Measurements from ENCODE around the gene ANGPTL4. TPM values are rescaled to one million over a fixed set of nuclear protein-coding genes. Genes with fewer than 3 reads are reported as not detected.

ANGPTL4 gene
- total and polyA plus RNA-seq, 4 experiments from 2014 or later = not detected

DNA sequence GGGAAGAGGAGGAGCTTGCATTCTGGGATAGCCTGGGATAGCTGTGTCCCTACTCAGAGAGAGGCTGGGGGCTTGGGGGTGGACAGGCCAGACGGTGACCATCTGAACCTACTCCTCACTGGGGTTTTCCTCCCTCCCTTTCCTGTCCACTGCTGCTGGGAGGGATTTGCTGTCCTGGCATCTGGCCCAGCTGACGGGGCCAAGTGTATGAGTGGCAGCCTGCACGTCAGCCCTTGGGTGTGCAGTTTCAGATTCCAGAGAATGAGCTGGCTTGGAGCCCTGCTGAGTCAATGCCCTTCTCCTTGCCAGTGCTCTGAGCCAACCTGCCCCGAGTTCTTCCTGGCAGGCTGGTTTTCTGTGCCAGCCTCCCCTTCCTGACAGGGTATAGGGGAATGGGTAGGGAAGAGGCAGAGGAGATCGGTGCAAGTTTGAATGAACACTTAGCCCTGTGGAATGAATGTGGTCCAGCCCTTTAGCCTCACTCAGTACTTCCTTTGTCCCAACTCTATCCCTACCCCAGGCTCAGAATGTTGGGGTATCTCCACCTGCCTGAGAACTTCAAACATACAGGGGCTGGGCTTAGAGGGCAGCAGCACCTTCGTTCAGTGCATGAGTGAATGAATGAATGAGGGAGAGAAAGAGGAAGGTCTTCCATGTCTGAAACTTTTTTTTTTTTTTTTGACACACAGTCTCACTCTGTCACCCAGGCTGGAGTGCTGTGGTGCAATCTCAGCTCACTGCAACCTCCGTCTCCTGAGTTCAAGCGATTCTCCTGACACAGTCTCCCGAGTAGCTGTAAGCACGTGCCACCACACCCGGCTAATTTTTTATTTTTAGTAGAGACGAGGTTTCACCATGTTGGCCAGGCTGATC, 1.8 kb upstream of the ANGPTL4 start:
- no peak for DNase-seq
- Mint-ChIP-seq H3K36me3 (no peaks in the 10 kb centered on the region), H3K4me1 (peaks cover 3 to 22% (median 9%) of the 10 kb centered on the region in 4 donors), H3K4me3 (peak overlapping the region in 1 of 8 donors; percentile 20), H3K9me3 (no peaks in the 10 kb centered on the region), H3K27me3 (peaks cover 24 to 32% of the 10 kb centered on the region in 2 donors), H3K27ac (no peak overlapping the region)
- H3K27me3 ChIP-seq (ENCODE audit: insufficient read depth, low read length) = no peaks in the 10 kb centered on the region
- H3K4me3 ChIP-seq (ENCODE audit: low read length in 2 of 2) = no peak overlapping the region
- no peak overlapping the region for H3K27ac ChIP-seq (ENCODE audit: low read depth, low read length)
- H3K4me1 ChIP-seq (ENCODE audit: insufficient read depth, low read length) = peaks cover 17% of the 10 kb centered on the region
- H3K36me3 ChIP-seq (ENCODE audit: insufficient read depth, low read length) = no peaks in the 10 kb centered on the region
- intact Hi-C loops (cut with micrococcal nuclease) = no loop called here
- no peaks in the 10 kb centered on the region for H3K9me3 ChIP-seq (ENCODE audit: control insufficient read depth in 1 of 2, low read length in 2 of 2)
- POLR2A ChIA-PET (ENCODE audit: partially characterized antibody) = interaction anchor here (1.6 kb wide), 1 partner anchor 28 kb away, joined by 4 read pairs; the partner anchor contains the start of gene RAB11B
- CTCF ChIA-PET (ENCODE audit: partially characterized antibody) = interaction anchor here (2.2 kb wide), 1 partner anchor 8 kb away, joined by 17 read pairs; no protein-coding TSS in a partner anchor

DNA sequence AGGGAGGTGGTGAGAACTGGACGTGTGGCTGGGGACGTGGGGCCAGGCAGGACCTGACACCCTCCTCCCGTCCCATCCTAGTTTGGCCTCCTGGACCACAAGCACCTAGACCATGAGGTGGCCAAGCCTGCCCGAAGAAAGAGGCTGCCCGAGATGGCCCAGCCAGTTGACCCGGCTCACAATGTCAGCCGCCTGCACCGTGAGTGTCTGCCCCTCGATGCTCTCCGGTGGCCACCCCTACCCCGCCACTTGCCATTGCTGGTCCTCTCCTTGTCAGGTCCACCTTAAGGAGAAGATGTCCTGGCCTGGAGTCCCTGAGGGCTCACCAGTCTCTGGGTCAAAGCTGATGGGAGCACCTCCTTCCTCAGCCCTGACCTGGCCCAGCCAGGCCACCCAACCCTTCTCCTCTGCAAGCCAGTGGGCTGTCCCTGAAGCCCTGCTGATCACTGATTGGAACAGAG, 2.2 kb downstream of the ANGPTL4 start:
- intact Hi-C loops (cut with micrococcal nuclease) = no loop called here
- no peak overlapping the region for H3K27ac ChIP-seq (ENCODE audit: low read depth, low read length)
- peaks cover 3 to 22% (median 10%) of the 10 kb centered on the region in 4 donors for H3K4me1 Mint-ChIP-seq
- no peak for DNase-seq
- ChIA-PET POLR2A (ENCODE audit: partially characterized antibody) (no interaction called here), CTCF (ENCODE audit: partially characterized antibody) (interaction anchor here (1.5 kb wide), 1 partner anchor 11 kb away, joined by 4 read pairs; no protein-coding TSS in a partner anchor)
- no peaks in the 10 kb centered on the region for H3K9me3 ChIP-seq (ENCODE audit: control insufficient read depth in 1 of 2, low read length in 2 of 2)
- peaks cover 28 to 33% of the 10 kb centered on the region in 2 donors for H3K27me3 Mint-ChIP-seq
- H3K27ac Mint-ChIP-seq = no peak overlapping the region
- H3K4me3 Mint-ChIP-seq = peak overlapping the region in 1 of 8 donors; percentile 20
- H3K36me3 ChIP-seq (ENCODE audit: insufficient read depth, low read length) = no peaks in the 10 kb centered on the region
- no peaks in the 10 kb centered on the region for H3K27me3 ChIP-seq (ENCODE audit: insufficient read depth, low read length)
- peaks cover 17% of the 10 kb centered on the region for H3K4me1 ChIP-seq (ENCODE audit: insufficient read depth, low read length)
- no peaks in the 10 kb centered on the region for H3K36me3 Mint-ChIP-seq
- no peaks in the 10 kb centered on the region for H3K9me3 Mint-ChIP-seq
- H3K4me3 ChIP-seq (ENCODE audit: low read length in 2 of 2) = no peak overlapping the region

DNA sequence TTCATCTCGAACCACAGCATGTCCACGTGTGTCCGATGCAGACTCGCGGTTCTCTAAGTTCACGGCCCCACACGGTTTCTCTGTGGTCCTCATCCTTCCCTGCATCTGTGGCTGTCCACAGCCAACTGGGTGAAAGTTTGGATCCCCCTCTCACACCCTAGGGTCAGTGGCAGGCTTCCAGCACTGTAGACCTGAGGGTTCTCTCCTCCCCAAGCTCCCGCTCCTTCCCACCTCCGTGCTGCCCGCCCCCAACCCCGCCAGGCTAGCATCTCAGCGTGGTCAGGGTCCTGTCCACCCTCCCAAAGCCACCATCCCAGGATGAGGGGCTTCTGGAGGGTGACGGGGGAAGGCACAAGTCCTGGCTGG, 3.0 kb downstream of the ANGPTL4 start:
- ChIA-PET POLR2A (ENCODE audit: partially characterized antibody) (no interaction called here), CTCF (ENCODE audit: partially characterized antibody) (no interaction called here)
- Mint-ChIP-seq H3K27me3 (peaks cover 27 to 30% of the 10 kb centered on the region in 2 donors), H3K27ac (no peak overlapping the region), H3K36me3 (no peaks in the 10 kb centered on the region), H3K4me1 (peaks cover 3 to 18% (median 10%) of the 10 kb centered on the region in 4 donors), H3K9me3 (no peaks in the 10 kb centered on the region), H3K4me3 (no peak overlapping the region)
- intact Hi-C loops (cut with micrococcal nuclease) = no loop called here
- no peak overlapping the region for H3K27ac ChIP-seq (ENCODE audit: low read depth, low read length)
- peaks cover 17% of the 10 kb centered on the region for H3K4me1 ChIP-seq (ENCODE audit: insufficient read depth, low read length)
- H3K4me3 ChIP-seq (ENCODE audit: low read length in 2 of 2) = no peak overlapping the region
- DNase-seq = no peak
- H3K9me3 ChIP-seq (ENCODE audit: control insufficient read depth in 1 of 2, low read length in 2 of 2) = no peaks in the 10 kb centered on the region
- no peaks in the 10 kb centered on the region for H3K27me3 ChIP-seq (ENCODE audit: insufficient read depth, low read length)
- no peaks in the 10 kb centered on the region for H3K36me3 ChIP-seq (ENCODE audit: insufficient read depth, low read length)

GRCh38 chr19:8367327-8368001, 3.5 kb downstream of the ANGPTL4 start:
- no peak overlapping the region for H3K4me3 Mint-ChIP-seq
- ChIA-PET POLR2A (ENCODE audit: partially characterized antibody) (no interaction called here), CTCF (ENCODE audit: partially characterized antibody) (interaction anchor here (0.8 to 1.2 kb wide), 2 partner anchors 14 to 100 kb away, joined by 5 to 6 read pairs; no protein-coding TSS in a partner anchor)
- no peaks in the 10 kb centered on the region for H3K36me3 Mint-ChIP-seq
- no peak overlapping the region for H3K27ac Mint-ChIP-seq
- H3K4me1 Mint-ChIP-seq = peaks cover 3 to 15% (median 10%) of the 10 kb centered on the region in 4 donors
- Histone ChIP-seq H3K9me3 (ENCODE audit: control insufficient read depth in 1 of 2, low read length in 2 of 2) (no peaks in the 10 kb centered on the region), H3K36me3 (ENCODE audit: insufficient read depth, low read length) (no peaks in the 10 kb centered on the region), H3K27me3 (ENCODE audit: insufficient read depth, low read length) (no peaks in the 10 kb centered on the region), H3K4me1 (ENCODE audit: insufficient read depth, low read length) (peaks cover 17% of the 10 kb centered on the region), H3K27ac (ENCODE audit: low read depth, low read length) (no peak overlapping the region), H3K4me3 (ENCODE audit: low read length in 2 of 2) (no peak overlapping the region)
- DNase-seq = no peak
- H3K27me3 Mint-ChIP-seq = peaks cover 25 to 27% of the 10 kb centered on the region in 2 donors
- H3K9me3 Mint-ChIP-seq = no peaks in the 10 kb centered on the region
- intact Hi-C loops (cut with micrococcal nuclease) = no loop called here

DNA sequence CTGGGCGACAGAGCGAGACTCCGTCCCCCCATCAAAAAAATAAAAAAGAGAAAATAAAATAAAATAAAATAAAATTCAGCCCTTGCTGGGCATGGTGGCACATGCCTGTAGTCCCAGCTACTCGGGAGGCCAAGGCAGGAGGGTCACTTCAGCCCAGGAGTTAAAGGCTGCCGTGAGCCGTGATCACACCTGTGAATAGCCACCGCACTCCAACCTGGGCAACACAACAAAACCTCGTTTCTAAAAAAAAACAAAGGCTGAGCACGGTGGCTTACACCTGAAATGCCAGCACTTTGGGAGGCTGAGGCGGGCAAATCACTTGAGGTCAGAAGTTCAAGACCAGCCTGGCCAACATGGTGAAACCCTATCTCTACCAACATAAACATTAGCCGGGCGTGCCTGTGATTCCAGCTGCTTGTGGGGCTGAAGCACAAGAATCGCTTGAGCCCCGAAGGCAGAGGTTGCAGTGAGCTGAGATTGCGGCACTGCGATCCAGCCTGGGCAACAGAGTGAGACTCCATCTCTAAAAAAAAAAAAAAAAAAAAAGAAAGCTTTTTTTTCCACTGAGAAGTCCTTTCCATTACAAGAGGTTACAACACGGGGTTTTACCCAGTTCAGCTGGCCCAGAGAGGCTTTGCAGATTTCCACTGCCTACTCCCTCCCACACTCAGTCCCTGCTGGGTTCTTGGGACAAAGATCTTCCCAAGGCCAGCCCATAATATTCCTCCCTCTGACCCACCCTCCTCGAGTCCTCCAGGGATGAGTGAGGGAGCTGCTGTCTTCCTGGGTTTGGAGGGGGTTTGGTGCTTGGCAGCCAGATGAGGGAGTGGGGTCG, 6.4 kb downstream of the ANGPTL4 start:
- Mint-ChIP-seq H3K36me3 (no peaks in the 10 kb centered on the region), H3K4me3 (no peak overlapping the region), H3K27me3 (peaks cover 17 to 19% of the 10 kb centered on the region in 2 donors), H3K9me3 (no peaks in the 10 kb centered on the region), H3K4me1 (peaks cover 0 to 3% (median 0%) of the 10 kb centered on the region in 4 donors), H3K27ac (no peak overlapping the region)
- no peak for DNase-seq
- Histone ChIP-seq H3K9me3 (ENCODE audit: control insufficient read depth in 1 of 2, low read length in 2 of 2) (no peaks in the 10 kb centered on the region), H3K27me3 (ENCODE audit: insufficient read depth, low read length) (no peaks in the 10 kb centered on the region), H3K4me3 (ENCODE audit: low read length in 2 of 2) (no peak overlapping the region), H3K27ac (ENCODE audit: low read depth, low read length) (no peak overlapping the region), H3K4me1 (ENCODE audit: insufficient read depth, low read length) (no peaks in the 10 kb centered on the region), H3K36me3 (ENCODE audit: insufficient read depth, low read length) (no peaks in the 10 kb centered on the region)
- intact Hi-C loops (cut with micrococcal nuclease) = no loop called here
- ChIA-PET POLR2A (ENCODE audit: partially characterized antibody) (interaction anchor here (0.6 kb wide), 1 partner anchor 656 kb away, joined by 3 read pairs; no protein-coding TSS in a partner anchor), CTCF (ENCODE audit: partially characterized antibody) (interaction anchor here (2.2 kb wide), 1 partner anchor 16 kb away, joined by 12 read pairs; no protein-coding TSS in a partner anchor)

DNA sequence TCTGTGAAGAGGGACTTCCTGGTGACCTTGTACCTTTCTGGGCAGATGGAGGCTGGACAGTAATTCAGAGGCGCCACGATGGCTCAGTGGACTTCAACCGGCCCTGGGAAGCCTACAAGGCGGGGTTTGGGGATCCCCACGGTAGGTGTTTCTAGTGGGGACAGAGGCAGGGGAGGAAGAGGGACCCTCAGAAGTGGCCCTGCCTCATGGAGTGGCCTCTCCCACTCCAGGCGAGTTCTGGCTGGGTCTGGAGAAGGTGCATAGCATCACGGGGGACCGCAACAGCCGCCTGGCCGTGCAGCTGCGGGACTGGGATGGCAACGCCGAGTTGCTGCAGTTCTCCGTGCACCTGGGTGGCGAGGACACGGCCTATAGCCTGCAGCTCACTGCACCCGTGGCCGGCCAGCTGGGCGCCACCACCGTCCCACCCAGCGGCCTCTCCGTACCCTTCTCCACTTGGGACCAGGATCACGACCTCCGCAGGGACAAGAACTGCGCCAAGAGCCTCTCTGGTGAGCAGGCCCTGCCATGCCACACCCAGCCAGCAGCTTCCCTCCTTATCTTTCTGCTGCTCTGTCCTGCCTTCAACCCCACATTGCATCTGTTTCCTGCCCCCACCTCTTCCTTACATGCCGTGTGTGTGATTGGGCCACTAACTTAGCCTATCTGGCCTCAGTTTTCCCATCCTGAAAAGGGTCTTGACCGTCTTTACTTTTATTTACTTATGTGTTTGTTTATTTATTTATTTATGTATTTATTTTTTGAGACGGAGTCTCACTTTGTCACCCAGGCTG, 7.3 kb downstream of the ANGPTL4 start:
- POLR2A ChIA-PET (ENCODE audit: partially characterized antibody) = no interaction called here
- intact Hi-C loops (cut with micrococcal nuclease) = no loop called here
- CTCF ChIA-PET (ENCODE audit: partially characterized antibody) = interaction anchor here (2.2 kb wide), 1 partner anchor 17 kb away, joined by 12 read pairs; no protein-coding TSS in a partner anchor
- no peaks in the 10 kb centered on the region for H3K27me3 ChIP-seq (ENCODE audit: insufficient read depth, low read length)
- no peaks in the 10 kb centered on the region for H3K4me1 ChIP-seq (ENCODE audit: insufficient read depth, low read length)
- no peak overlapping the region for H3K27ac ChIP-seq (ENCODE audit: low read depth, low read length)
- Mint-ChIP-seq H3K4me3 (no peak overlapping the region), H3K36me3 (peaks cover 0 to under 1% of the 10 kb centered on the region in 2 donors), H3K27ac (peak overlapping the region in 1 of 7 donors; percentile 32), H3K4me1 (peaks cover 0 to 3% (median 0%) of the 10 kb centered on the region in 4 donors), H3K9me3 (no peaks in the 10 kb centered on the region), H3K27me3 (peaks cover 12 to 13% of the 10 kb centered on the region in 2 donors)
- H3K9me3 ChIP-seq (ENCODE audit: control insufficient read depth in 1 of 2, low read length in 2 of 2) = no peaks in the 10 kb centered on the region
- H3K4me3 ChIP-seq (ENCODE audit: low read length in 2 of 2) = no peak overlapping the region
- no peak for DNase-seq
- H3K36me3 ChIP-seq (ENCODE audit: insufficient read depth, low read length) = no peaks in the 10 kb centered on the region
